Mesothelial cell of epicardium (in vitro differentiated cells): Measurements from ENCODE around the gene TMEM139. TPM values are rescaled to one million over a fixed set of nuclear protein-coding genes. Genes with fewer than 3 reads are reported as not detected.

Source experiments
- DNase-seq, 2 experiments: peaks; one replicate each; pipeline ENCODE4 v3.0.0; 2021; ENCODE audit warnings: low spot score in 2 of 2; ENCODE audit not compliant: unreplicated experiment in 2 of 2
- H3K27ac Mint-ChIP-seq: 2 replicates; pipeline ENCODE4 v1.8.0; 2021; ENCODE audit warnings: mixed read lengths
- H3K27me3 Mint-ChIP-seq: 2 replicates; pipeline ENCODE4 v1.8.0; 2021; ENCODE audit warnings: low read depth, mixed read lengths
- H3K36me3 Mint-ChIP-seq: 2 replicates; pipeline ENCODE4 v1.8.0; 2021; ENCODE audit warnings: mixed read lengths
- H3K4me1 Mint-ChIP-seq: 2 replicates; pipeline ENCODE4 v1.8.0; 2021; ENCODE audit warnings: mixed read lengths
- H3K4me3 Mint-ChIP-seq: 2 replicates; pipeline ENCODE4 v1.8.0; 2021; ENCODE audit warnings: mild to moderate bottlenecking, moderate library complexity, mixed read lengths
- H3K9me3 Mint-ChIP-seq: 2 replicates; pipeline ENCODE4 v1.8.0; 2021; ENCODE audit warnings: mixed read lengths
- CTCF ChIP-seq: fragments of 200-600 bp; sonication (generic); IDR thresholded peaks from one replicate; pipeline ENCODE4 v1.5.0; 2021; ENCODE audit warnings: antibody characterized with exemption; ENCODE audit not compliant: unreplicated experiment
- total RNA-seq: library from RNA; stranded (reverse); gene quantifications from 3 replicates; pipeline ENCODE4 v1.2.1, GENCODE V29; 2021

The TMEM139 gene
- total RNA-seq, 1 donor from 2014 or later = 7.9 TPM

GRCh38 chr7:143239813-143240212 lies 44.9 kb upstream of the TMEM139 start:
- H3K36me3 Mint-ChIP-seq = peaks cover 2% of the 10 kb centered on the region
- H3K4me1 Mint-ChIP-seq = peaks cover 15% of the 10 kb centered on the region
- H3K4me3 Mint-ChIP-seq = no peak overlapping the region
- no peak for TF ChIP-seq CTCF
- DNase-seq = no peak
- H3K9me3 Mint-ChIP-seq = peaks cover 25% of the 10 kb centered on the region
- H3K27ac Mint-ChIP-seq = peak overlapping the region; percentile 48
- no peaks in the 10 kb centered on the region for H3K27me3 Mint-ChIP-seq

- peaks cover 20% of the 10 kb centered on the region for H3K9me3 Mint-ChIP-seq
- H3K36me3 Mint-ChIP-seq = peaks cover 2% of the 10 kb centered on the region
- peak overlapping the region; percentile 48 for H3K27ac Mint-ChIP-seq
- H3K4me1 Mint-ChIP-seq = peaks cover 15% of the 10 kb centered on the region
- H3K4me3 Mint-ChIP-seq = no peak overlapping the region
- peak in 1 of 2 experiments; percentile 65 for DNase-seq
- TF ChIP-seq CTCF = peak; percentile 83
- no peaks in the 10 kb centered on the region for H3K27me3 Mint-ChIP-seq
These were observed 44.2 kb upstream of the TMEM139 start for GRCh38 chr7:143240291-143241168.

GRCh38 chr7:143242306-143242705 lies 42.5 kb upstream of the TMEM139 start:
- H3K9me3 Mint-ChIP-seq = peaks cover 2% of the 10 kb centered on the region
- no peak for DNase-seq
- no peak overlapping the region for H3K27ac Mint-ChIP-seq
- H3K4me1 Mint-ChIP-seq = peaks cover 15% of the 10 kb centered on the region
- H3K27me3 Mint-ChIP-seq = no peaks in the 10 kb centered on the region
- no peaks in the 10 kb centered on the region for H3K36me3 Mint-ChIP-seq
- H3K4me3 Mint-ChIP-seq = no peak overlapping the region
- TF ChIP-seq CTCF = no peak

- H3K27me3 Mint-ChIP-seq = no peaks in the 10 kb centered on the region
- no peaks in the 10 kb centered on the region for H3K9me3 Mint-ChIP-seq
- no peak overlapping the region for H3K4me3 Mint-ChIP-seq
- no peaks in the 10 kb centered on the region for H3K36me3 Mint-ChIP-seq
- peaks cover 15% of the 10 kb centered on the region for H3K4me1 Mint-ChIP-seq
- no peak overlapping the region for H3K27ac Mint-ChIP-seq
- DNase-seq = no peak
- TF ChIP-seq CTCF = no peak
These were observed 41.6 kb upstream of the TMEM139 start for GRCh38 chr7:143243111-143243510.

- DNase-seq = no peak
- TF ChIP-seq CTCF = no peak
- Mint-ChIP-seq H3K4me1 (peaks cover 15% of the 10 kb centered on the region), H3K27me3 (no peaks in the 10 kb centered on the region), H3K36me3 (no peaks in the 10 kb centered on the region), H3K4me3 (no peak overlapping the region), H3K27ac (no peak overlapping the region), H3K9me3 (no peaks in the 10 kb centered on the region)
These were observed 41.1 kb upstream of the TMEM139 start for GRCh38 chr7:143243614-143244013.
